Mucosa of rectum (tissue), 2 donors: ENCODE results near the gene SLC50A1.

ENCODE experiments used
- H3K27ac ChIP-seq, 2 donors: one replicate each; pipeline ENCODE4 v1.7.0; 2013; ENCODE audit warnings: inconsistent platforms in 2 of 2, low read depth in 2 of 2, low read length in 2 of 2
- H3K27me3 ChIP-seq, 2 donors: one replicate each; pipeline ENCODE4 v1.7.0; 2013; ENCODE audit warnings: low read length in 2 of 2; ENCODE audit not compliant: control insufficient read depth in 2 of 2, insufficient read depth in 2 of 2
- H3K36me3 ChIP-seq, 2 donors: one replicate each; pipeline ENCODE4 v1.7.0; 2013; ENCODE audit warnings: low read length in 2 of 2; ENCODE audit not compliant: control insufficient read depth in 2 of 2, insufficient read depth in 2 of 2
- H3K4me1 ChIP-seq, 2 donors: one replicate each; pipeline ENCODE4 v1.7.0; 2013; ENCODE audit warnings: low read length in 2 of 2, mild to moderate bottlenecking in 1 of 2; ENCODE audit not compliant: control insufficient read depth in 2 of 2, insufficient read depth in 2 of 2
- H3K4me3 ChIP-seq, 2 donors: one replicate each; pipeline ENCODE4 v1.7.0; 2013; ENCODE audit warnings: low read length in 2 of 2
- H3K9ac ChIP-seq, 2 donors: one replicate each; pipeline ENCODE4 v1.7.0; 2013; ENCODE audit warnings: low read length in 2 of 2, low read depth in 1 of 2, mild to moderate bottlenecking in 1 of 2
- H3K9me3 ChIP-seq, 2 donors: one replicate each; pipeline ENCODE4 v1.7.0; 2013; ENCODE audit warnings: low read length in 2 of 2; ENCODE audit not compliant: control insufficient read depth in 2 of 2
- donor health status: healthy.
- donor health status: Normal muscosa, but diverticular disease.

The SLC50A1 gene

GRCh38 chr1:155133799-155134281 is 1.8 kb upstream of the SLC50A1 start:
- peaks cover 45 to 73% of the 10 kb centered on the region in 2 donors for H3K4me1 ChIP-seq
- H3K4me3 ChIP-seq: peak overlapping the region in 1 of 2 donors; percentile 86
- H3K36me3 ChIP-seq: peaks cover 25 to 28% of the 10 kb centered on the region in 2 donors
- no peaks in the 10 kb centered on the region for H3K9me3 ChIP-seq
- peak overlapping the region; percentile 65 to 96 for H3K9ac ChIP-seq
- H3K27me3 ChIP-seq: no peaks in the 10 kb centered on the region
- H3K27ac ChIP-seq: peak overlapping the region; percentile 97 to 100

- Histone ChIP-seq H3K36me3 (peaks cover 25 to 28% of the 10 kb centered on the region in 2 donors), H3K27me3 (no peaks in the 10 kb centered on the region), H3K9ac (peak overlapping the region; percentile 65 to 96), H3K9me3 (no peaks in the 10 kb centered on the region), H3K27ac (peak overlapping the region; percentile 97 to 100), H3K4me3 (peak overlapping the region in 1 of 2 donors; percentile 86), H3K4me1 (peaks cover 44 to 71% of the 10 kb centered on the region in 2 donors)
Observed at GRCh38 chr1:155134322-155134721, 1.3 kb upstream of the SLC50A1 start.

- H3K36me3 ChIP-seq: peaks cover 25 to 28% of the 10 kb centered on the region in 2 donors
- peak overlapping the region; percentile 97 to 100 for H3K27ac ChIP-seq
- peak overlapping the region; percentile 86 to 97 for H3K4me3 ChIP-seq
- no peaks in the 10 kb centered on the region for H3K27me3 ChIP-seq
- H3K9ac ChIP-seq: peak overlapping the region; percentile 94 to 96
- H3K4me1 ChIP-seq: peaks cover 39 to 71% of the 10 kb centered on the region in 2 donors
- no peaks in the 10 kb centered on the region for H3K9me3 ChIP-seq
Observed at GRCh38 chr1:155134880-155135414, 705 bp upstream of the SLC50A1 start.

GRCh38 chr1:155136748-155137147 is 1.1 kb downstream of the SLC50A1 start:
- Histone ChIP-seq H3K27me3 (no peaks in the 10 kb centered on the region), H3K4me1 (peaks cover 36 to 59% of the 10 kb centered on the region in 2 donors), H3K9ac (peak overlapping the region; percentile 7 to 96), H3K36me3 (peaks cover 18% of the 10 kb centered on the region in 2 donors), H3K9me3 (no peaks in the 10 kb centered on the region), H3K27ac (peak overlapping the region; percentile 97 to 100), H3K4me3 (peak overlapping the region; percentile 46 to 51)

- peaks cover 16 to 17% of the 10 kb centered on the region in 2 donors for H3K36me3 ChIP-seq
- no peaks in the 10 kb centered on the region for H3K27me3 ChIP-seq
- H3K9ac ChIP-seq: peak overlapping the region; percentile 7 to 96
- peak overlapping the region; percentile 46 to 51 for H3K4me3 ChIP-seq
- H3K9me3 ChIP-seq: no peaks in the 10 kb centered on the region
- peaks cover 36 to 57% of the 10 kb centered on the region in 2 donors for H3K4me1 ChIP-seq
- peak overlapping the region; percentile 97 to 100 for H3K27ac ChIP-seq
Observed at GRCh38 chr1:155137154-155137949, 1.7 kb downstream of the SLC50A1 start.

- peak within 1 kb of the TSS; percentile 92 to 94 for H3K27ac ChIP-seq
- peaks cover 18 to 36% of the 10 kb centered on the region in 2 donors for H3K4me1 ChIP-seq
- H3K4me3 ChIP-seq: peak within 1 kb of the TSS; percentile 99
- H3K9ac ChIP-seq: peak within 1 kb of the TSS; percentile 93 to 99
- peaks cover 0 to 3% of the 10 kb centered on the region in 2 donors for H3K36me3 ChIP-seq
- no peaks in the 10 kb centered on the region for H3K9me3 ChIP-seq
- no peaks in the 10 kb centered on the region for H3K27me3 ChIP-seq
Observed at GRCh38 chr1:155139895-155140629, 4.4 kb downstream of the SLC50A1 start, which contains the start of gene DPM3. DPM3 (minus strand) TSS chr1:155140531; CDS start chr1:155140240, 291 bp downstream.

- Histone ChIP-seq H3K27me3 (no peaks in the 10 kb centered on the region), H3K4me3 (peak overlapping the region; percentile 99), H3K4me1 (peaks cover 16 to 32% of the 10 kb centered on the region in 2 donors), H3K27ac (peak overlapping the region in 1 of 2 donors; percentile 92), H3K36me3 (peaks cover 0 to 3% of the 10 kb centered on the region in 2 donors), H3K9me3 (no peaks in the 10 kb centered on the region), H3K9ac (peak overlapping the region in 1 of 2 donors; percentile 99)
Observed at GRCh38 chr1:155140630-155140953, 4.9 kb downstream of the SLC50A1 start.

GRCh38 chr1:155141749-155142148 is 6.1 kb downstream of the SLC50A1 start:
- no peaks in the 10 kb centered on the region for H3K9me3 ChIP-seq
- H3K4me3 ChIP-seq: no peak overlapping the region
- peaks cover 14 to 30% of the 10 kb centered on the region in 2 donors for H3K4me1 ChIP-seq
- H3K27me3 ChIP-seq: no peaks in the 10 kb centered on the region
- H3K36me3 ChIP-seq: peaks cover 0 to 3% of the 10 kb centered on the region in 2 donors
- no peak overlapping the region for H3K9ac ChIP-seq
- H3K27ac ChIP-seq: no peak overlapping the region

- no peaks in the 10 kb centered on the region for H3K27me3 ChIP-seq
- no peaks in the 10 kb centered on the region for H3K9me3 ChIP-seq
- peaks cover 0 to 3% of the 10 kb centered on the region in 2 donors for H3K4me1 ChIP-seq
- no peaks in the 10 kb centered on the region for H3K36me3 ChIP-seq
- no peak overlapping the region for H3K4me3 ChIP-seq
- H3K27ac ChIP-seq: no peak overlapping the region
- H3K9ac ChIP-seq: no peak overlapping the region
Observed at GRCh38 chr1:155145491-155145890, 9.8 kb downstream of the SLC50A1 start.
